Limb (tissue), 2 donors: ENCODE measurements around the gene HOXA3.

Experiments used
- DNase-seq, 2 donors: peaks; one replicate each; pipeline ENCODE4 v3.0.0-alpha.2; 2016; ENCODE audit errors: extremely low spot score in 2 of 2

Gene HOXA3

DNA sequence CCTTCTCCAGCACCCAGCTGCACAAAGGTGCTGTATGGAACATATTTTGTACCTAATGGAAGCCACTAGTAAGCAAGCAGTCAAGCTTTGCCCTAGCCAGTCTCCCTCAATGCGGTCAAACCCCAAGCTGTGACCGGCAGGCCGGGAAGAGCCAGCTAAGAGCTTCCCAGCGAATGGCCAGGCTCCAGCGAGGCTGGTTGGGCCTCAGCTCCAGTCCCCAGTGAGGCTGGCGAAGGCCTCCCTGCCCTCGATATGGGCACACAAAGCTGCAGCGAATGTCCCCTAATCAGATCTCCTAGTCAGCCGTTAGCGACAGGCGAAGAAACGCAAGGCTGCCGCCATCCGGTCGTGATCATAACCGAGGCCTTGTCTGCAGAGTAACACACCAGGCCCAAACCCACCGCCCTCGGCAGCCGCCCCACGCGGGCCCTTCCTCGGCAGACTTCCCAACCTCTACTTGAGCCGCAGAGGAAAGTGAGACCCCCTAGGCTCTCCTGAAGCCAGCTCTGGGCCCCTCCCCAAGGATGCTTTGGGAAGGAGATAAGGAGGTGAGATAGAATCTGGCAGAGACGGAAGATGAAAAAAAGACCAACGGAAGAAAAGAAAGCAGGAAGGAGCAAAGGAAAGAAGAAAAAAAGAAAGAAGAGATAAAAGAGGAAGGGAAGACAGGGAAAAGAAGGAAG lies 16.0 kb upstream of the HOXA3 start:
- DNase-seq = no peak

DNA sequence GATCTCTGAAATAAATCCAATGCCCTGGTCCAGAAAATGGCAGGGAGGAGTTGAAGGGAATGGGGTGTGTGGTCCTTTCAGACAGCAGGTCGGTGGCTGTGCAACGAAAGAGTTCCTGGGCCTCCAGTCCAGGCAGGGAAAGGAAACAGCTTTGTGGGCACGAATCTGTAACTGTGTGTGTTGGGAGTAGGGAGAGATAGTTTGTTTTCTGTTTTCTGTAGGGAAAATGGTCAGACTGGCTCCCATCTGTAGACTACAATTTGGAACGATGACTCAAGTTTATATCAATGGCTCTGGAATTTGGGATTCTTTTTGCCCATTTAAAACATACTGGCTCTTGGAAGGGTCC lies 15.5 kb upstream of the HOXA3 start:
- no peak for DNase-seq

DNA sequence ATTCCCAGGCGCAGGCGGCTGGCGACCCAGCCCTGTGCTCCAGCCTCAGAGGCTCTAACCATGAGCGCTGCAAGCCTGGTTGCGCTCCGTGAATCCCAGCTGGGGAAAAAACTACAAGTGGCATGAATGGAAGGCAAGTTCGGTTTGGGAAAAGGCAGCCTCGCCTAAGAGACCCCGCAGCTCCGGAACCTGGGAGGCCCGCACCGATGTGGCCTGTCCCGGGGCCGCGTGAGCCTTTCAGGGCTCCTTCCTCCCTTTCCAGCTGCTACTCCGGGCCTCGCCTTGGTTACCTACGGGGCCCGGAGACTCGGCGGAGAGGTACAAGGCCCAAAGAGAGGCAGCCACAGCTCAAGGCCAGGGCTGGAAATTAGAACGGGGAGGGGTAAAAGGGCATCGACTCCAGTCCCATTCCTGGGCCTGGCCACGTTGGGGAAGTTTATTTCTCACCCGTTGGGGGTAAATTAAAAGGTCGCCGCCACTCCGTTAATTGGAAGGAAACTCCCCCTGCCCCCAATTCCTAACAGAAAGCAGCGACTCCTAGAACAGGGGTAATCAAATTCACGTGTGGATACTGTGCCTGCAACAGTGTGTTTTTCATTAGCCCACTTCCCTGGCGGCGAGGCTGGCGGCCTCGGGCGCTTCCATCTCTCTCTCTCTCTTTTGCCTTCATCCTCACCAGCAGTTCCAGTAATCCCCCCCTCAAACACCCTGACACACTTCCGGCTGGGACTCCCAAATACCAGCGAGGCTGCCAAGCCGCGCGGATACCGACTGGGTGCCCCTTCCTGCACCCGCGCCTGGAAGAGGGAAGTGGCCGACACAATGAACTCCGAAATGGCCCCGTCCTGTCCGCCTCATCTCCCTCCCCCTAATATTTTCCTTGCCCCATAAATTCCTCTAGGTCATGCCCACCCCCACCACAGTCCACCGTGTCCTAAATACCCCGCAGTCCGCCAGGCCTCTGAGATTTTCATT lies 14.4 kb upstream of the HOXA3 start:
- DNase-seq = no peak

DNA sequence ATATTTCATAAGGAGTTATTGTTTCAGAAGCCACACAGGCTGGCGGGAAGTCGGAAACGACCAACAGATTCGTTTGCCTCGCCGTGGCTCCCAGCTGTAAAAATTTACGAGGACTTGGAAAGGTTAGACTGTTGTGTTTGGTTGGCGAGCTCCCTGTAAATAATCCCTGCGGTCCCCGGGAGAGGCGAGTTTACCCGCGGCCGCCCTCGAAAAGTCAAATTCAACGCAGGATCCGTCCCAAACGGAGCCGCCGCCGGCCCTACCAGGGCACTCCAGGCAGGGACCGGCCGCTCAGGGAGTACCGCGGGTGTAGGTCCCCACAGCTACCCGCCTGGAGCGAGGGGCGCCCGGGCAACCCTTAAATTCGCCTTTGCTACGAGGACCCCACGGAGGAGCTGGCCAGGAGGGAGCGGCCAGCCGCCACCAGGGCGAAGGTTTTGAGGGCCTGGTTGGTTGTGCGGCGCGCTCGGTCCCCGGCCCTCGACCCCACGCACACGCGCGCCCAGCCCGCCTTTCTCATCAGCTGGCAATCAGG lies 13.7 kb upstream of the HOXA3 start:
- DNase-seq = no peak

DNA sequence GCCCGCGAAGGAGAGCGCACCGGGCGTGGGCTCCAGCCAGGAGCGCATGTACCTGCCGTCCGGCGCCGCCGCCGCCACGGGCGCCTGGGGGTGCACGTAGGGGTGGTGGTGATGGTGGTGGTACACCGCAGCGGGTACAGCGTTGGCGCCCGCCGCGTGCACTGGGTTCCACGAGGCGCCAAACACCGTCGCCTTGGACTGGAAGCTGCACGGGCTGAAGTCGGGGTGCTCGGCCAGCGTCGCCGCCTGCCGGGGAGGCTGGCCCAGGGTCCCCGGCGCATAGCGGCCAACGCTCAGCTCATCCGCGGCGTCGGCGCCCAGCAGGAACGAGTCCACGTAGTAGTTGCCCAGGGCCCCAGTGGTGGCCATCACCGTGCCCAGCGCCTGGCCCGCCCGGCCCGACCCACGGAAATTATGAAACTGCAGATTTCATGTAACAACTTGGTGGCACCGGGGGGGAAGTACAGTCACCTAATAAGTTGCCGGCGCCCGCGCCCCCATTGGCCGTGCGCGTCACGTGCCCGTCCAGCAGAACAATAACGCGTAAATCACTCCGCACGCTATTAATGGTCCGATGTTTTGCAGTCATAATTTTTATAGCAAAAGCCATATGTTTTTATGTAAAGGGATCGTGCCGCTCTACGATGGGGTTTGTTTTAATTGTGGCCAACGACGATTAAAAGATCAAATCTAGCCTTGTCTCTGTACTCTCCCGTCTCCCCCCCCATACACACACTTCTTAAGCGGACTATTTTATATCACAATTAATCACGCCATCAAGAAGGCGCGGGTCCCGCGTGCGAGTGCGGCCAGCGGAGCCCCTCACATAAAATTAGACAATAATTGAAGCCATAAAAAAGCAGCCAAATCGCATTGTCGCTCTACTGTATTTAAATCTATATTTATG lies 13.0 kb upstream of the HOXA3 start, which contains the start of gene HOXA9:
Gene HOXA9 (minus strand): TSS at position 449 of the 907 bp plus-strand sequence. CDS start 80 bp downstream, at position 369.
- peak; percentile 90 to 92 for DNase-seq

DNA sequence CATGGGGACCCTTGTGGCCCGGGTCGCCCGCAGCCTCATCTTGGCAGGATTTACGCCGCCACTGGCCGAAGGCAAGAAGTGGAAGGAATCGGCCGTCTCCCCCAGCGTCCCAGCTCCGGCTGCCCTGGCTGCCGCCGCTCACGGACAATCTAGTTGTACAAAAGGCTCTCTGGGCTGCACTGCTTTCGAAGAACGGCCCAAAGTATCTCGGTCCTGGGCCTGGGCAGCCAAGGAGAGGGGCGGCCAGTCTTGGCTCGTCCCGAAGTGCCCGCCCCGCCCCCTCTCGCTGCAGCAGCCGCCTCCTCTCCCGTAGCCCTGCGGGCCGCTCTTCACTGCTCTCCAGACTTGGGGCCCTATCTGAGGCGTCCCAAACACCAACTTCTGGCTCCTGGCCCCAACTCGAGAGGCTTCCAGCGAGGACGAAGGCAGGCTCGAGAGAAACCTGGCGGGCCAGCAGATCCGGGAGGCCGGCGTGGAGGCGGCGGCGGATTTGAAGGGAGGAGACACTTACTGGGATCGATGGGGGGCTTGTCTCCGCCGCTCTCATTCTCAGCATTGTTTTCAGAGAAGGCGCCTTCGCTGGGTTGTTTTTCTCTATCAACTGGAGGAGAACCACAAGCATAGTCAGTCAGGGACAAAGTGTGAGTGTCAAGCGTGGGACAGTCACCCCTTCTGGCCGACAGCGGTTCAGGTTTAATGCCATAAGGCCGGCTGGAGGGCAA lies 12.1 kb upstream of the HOXA3 start:
- no peak for DNase-seq

DNA sequence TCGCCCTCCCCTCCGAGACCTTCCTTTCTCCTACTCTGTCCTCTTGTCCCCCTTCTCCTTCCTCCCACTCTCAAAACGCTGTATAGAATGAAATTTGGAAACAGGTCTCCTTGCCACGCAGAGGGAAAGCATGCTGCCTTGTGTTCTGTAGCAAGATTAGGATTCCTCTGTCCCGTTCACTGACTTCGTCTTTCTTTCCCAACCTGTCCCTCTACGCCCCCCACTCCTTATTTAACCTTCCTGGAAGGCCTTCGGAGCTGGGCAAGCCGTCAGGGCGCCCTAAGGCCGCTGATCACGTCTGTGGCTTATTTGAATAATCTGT lies 11.6 kb upstream of the HOXA3 start:
- DNase-seq = no peak

DNA sequence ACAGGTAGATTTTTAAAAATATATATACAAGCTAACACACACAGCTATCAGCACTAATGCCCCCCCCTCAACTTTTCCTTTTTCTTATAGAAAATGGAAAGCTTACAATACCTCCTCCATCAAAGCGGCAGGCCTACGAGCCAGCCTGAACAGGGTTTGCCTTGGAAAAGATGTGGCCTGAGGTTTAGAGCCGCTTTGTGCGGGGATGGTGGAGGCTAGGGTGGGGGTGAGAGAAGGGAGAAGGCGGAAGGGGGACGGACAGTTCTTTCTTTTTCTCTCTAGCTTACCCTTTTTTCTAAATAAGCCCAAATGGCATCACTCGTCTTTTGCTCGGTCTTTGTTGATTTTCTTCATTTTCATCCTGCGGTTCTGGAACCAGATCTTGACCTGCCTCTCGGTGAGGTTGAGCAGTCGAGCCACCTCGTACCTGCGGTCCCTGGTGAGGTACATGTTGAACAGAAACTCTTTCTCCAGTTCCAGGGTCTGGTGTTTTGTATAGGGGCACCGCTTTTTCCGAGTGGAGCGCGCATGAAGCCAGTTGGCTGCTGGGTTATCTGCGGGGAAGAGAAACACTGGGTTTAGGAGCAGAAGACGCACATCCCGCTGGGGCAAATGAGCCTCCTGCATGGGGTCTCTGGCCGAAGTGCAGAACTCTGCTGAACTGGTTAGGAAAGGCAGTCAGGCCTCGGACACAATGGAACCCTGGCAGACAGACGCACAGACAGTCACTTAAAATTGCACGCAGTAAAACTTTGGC lies 11.1 kb upstream of the HOXA3 start:
- DNase-seq = no peak

DNA sequence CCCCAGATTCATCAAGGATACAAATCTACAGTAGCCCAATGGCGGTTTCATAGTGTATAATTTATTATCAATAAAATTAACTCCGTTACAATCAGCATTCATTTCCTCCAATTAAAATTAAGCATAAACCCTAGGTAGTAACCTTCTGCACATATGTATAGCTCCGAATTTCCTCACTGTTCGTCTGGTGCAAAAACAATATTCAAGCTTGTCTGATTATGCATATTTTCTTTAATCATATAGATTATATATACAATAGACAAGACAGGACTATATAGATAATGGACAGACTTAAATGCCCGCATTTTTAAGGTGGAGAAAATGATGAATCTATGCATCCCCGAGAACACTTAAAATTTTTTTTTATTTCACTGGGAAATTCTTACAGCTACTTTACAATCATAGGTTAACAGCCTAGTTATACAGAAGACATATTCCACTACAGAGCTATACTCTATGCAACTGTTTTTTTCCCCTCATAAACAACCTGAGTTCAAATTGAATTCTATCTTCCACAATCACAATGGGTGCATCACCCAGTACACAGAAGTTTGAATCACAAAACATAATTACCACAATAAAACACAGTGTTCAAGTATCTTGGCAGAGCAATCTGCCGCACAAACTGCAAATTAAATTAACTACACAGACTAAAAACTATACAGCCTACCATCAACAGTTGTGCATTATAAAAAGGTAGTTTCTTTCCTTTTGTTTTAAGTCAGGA lies 10.3 kb upstream of the HOXA3 start:
- DNase-seq = no peak

DNA sequence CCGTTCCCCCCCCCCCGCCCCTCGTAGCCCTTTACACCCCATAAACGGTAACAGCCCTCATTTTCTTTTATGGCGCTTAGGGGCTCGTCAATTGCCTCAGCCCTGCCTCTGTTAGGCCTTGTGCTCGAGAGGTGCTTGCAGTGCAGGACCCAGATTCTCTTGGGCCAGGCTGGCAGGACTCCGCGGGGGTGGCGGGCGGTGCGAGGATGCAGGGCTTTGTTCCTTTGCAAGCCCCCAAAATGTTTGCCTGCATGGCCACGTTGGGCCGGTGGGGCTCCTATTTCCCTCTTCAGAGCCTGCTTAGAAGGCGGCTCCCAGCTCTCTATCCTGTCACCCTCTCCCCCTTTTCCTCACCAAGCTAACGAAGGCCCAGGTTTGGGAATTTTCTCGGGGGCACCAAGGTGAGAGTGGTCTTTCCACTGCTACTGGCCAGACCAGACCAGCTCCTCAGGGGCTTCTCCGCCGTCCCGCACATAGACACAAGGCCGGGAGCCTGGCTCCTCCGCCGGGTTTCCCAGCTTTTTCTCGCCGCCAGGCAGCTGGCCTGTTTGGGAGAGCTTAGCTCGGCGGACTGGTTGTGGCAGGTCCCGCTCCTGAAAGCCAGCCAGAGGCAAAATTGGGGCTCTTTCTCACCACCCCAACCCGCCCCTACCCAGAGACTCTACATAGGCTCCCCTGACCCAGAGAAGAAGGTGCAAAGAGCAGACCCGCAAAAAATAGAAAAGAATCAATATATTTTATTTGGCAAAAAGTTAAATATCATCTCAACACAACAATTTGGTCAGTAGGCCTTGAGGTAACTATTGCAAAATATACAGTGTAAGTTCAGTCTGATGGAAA lies 9.6 kb upstream of the HOXA3 start:
- no peak for DNase-seq

DNA sequence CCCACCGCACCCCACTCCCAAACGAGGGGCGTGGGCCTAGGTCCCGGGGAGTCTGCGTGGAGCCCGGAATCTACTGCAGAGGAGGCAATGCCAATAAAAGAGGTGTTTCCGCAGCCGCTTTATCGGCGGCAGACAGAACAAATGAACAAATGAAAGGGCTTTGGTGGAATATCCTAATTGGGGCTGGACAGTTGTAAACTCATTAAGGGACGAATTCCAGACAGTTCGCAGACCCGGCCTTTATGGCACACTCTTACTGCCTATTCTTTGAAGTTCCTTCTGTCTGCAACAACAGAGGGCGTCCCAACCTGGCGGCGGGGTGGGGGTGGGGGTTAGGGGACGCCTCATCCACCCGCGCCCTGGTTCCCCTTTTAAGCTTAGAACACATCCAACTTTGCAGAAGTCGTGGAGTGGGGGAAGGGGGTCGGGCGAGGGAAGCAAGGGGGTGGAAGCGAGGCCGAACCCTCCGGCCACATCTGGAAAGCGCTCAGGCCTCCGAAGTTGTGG lies 8.9 kb upstream of the HOXA3 start:
- no peak for DNase-seq

DNA sequence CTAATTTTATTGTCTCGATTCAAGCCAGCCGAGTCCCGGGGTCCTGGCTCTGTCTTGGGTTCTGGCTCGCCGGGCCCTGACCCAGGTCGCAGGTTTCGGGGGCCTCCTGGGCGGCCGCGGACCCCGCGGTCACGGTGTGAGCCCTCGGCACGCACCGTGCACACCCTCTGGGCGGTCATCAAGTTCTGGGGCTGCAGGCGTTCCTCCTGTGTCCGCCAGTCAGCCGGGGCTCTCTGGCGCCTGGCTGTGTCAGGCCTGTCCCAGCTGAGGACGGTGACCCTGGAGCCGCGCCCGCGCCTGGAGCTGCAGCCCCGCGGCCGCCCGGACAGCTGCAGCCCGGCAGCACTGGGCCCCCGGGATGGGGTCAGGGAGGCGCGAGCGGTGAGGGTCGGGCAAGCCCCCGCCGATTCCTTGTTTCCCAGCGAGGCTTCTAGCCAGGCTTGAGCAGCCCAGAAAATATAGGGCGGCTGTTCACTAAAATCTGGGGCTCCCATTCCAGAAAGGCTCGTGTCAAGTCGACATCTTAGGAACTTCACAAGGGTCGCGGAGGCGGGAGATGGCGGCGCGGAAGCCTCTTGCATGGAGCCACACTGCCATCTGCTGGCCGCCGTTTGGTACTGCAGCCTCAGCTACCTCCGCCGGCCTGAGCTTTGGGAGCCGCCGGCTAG lies 8.3 kb upstream of the HOXA3 start:
- peak; percentile 89 to 97 for DNase-seq

DNA sequence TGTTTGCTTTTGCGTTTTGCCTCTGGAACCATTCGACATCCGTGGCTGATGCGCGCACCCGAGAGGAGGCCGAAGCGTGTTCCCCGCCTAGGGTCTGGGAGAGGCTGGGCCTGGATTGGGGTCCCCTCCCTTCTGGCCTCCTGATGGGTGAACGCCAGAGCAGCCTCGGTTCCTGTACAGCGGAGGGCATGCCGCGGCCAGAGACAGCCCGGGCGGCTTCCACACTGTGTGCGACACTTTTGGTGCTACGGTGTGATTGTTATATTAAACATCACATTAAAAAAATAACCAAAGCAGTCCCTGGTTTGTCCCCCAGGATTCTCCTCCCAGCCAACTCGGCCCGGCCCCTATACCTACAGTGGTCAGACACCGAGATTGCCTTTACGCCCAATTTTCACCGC lies 7.8 kb upstream of the HOXA3 start:
- peak in 1 of 2 donors; percentile 78 for DNase-seq

DNA sequence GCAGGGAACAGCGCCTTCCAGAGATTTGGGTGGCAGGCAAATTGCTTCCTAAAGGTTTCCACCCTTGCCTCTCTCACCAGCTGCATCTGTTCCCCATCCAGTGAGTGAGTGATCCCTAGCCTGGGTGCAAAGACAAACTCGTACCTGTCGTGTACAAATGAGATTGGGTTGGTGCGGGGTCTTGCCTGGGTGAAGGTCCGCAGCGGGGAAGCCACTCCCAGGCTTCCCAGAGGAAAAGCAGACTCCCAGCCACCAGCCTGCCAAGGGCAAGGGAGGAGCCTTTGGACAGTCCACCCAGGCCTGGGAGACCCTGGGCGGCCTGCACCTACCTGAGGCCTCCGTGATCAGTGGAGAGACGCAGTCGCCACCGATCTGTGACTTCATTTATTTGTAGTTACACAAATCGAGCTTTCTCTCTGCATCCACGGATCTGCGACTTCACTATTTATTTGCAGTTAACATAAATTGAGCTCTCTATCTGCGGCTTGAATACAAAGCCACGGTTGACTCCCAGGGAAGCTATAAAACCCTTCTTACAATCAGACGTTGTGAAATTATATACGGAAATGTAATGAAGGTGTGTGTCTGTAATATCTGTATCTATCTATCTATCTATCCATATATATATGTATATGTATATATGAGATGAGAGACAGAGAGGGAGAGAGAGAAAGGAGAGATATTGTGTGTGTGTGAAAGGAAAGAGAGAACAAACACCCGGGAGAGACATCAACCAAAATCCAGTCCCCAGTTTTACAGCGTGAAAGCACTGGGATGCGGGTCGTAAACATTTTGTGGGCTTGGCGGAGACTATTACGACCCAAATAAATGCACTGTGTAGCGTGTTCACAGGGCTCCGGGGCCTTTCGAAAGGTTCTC lies 7.1 kb upstream of the HOXA3 start:
- peak in 1 of 2 donors; percentile 65 for DNase-seq

DNA sequence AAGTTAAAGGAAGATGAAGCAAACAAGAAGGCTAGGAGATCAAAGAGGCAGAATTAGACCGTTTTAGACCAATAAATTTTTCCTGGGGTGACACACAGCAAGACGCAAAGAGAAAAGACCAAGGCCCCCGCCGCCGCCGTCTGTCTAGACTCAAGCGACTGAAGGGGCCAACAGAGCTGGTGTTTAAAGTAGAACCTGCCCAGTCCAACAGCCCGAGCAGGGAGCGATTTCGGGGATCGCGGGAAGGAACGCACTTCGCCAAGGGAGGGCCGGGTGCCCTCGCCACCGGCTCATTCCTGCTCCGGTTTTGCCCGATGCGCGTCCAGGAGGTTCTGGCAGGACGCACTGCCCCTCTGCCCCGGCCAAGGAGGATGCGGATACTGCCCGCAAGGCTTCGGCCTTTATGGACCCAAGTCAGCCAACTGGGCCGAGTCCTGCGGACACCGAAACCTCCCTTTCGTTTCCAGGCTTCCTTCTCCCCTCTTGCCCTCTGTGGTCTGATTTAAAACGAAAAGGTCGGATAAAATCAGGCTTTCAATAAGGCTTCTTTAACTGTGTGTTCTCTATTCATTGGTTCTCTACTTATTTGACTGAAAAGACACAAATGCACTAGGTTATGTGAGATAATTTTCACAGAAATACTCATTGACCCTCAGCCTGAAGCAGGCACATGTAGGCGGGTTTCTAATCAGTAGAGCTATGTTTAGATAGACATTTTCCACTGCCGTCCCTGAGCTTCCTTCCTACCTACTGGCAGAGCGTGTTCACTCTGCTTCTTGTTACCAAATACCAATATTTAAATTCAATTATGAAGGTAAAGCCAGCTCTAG lies 6.3 kb upstream of the HOXA3 start:
- DNase-seq = peak in 1 of 2 donors; percentile 65
